Body of pancreas (tissue), 4 donors: ENCODE measurements around the gene SPOCK2. TPM values are rescaled to one million over a fixed set of nuclear protein-coding genes. Genes with fewer than 3 reads are reported as not detected.

ENCODE experiments used
- ATAC-seq: fragments of 150-250 bp; one replicate; pipeline ENCODE4 v1.9.1; 2016
- DNase-seq, 4 donors: peaks; one replicate each; pipeline ENCODE4 v3.0.0-alpha.2; 2019
- H3K27ac ChIP-seq, 4 donors: fragments of 200-600 bp; sonication (generic); 1 replicate in 3 of 4; 2 replicates in 1 of 4; pipeline versions ENCODE4 v1.5.1 to v1.6.1; 2016 to 2019; ENCODE audit warnings: mild to moderate bottlenecking in 1 of 4, mixed read lengths in 1 of 4, moderate library complexity in 1 of 4
- H3K27me3 ChIP-seq, 2 donors: fragments of 200-600 bp; sonication (generic); one replicate each; pipeline ENCODE4 v1.6.0; 2016; ENCODE audit warnings: mild to moderate bottlenecking in 1 of 2
- H3K36me3 ChIP-seq, 2 donors: fragments of 200-600 bp; sonication (generic); replicated peaks in 1 of 2; 2 replicates each; pipeline ENCODE4 v1.5.1; 2016; ENCODE audit warnings: low read depth in 2 of 2; ENCODE audit not compliant: insufficient read depth in 1 of 2
- H3K4me1 ChIP-seq: fragments of 200-600 bp; sonication (generic); one replicate; pipeline ENCODE4 v1.6.0; 2016
- H3K4me3 ChIP-seq, 2 donors: fragments of 200-600 bp; sonication (generic); 1 replicate in 1 of 2; 2 replicates in 1 of 2; pipeline ENCODE4 v1.5.1; 2016 to 2019
- H3K9me3 ChIP-seq, 3 donors: fragments of 200-600 bp; sonication (generic); 1 replicate in 2 of 3; 2 replicates in 1 of 3; pipeline ENCODE4 v1.5.1; 2016
- POLR2A ChIP-seq, 3 donors: fragments of 450-650 bp; IDR thresholded peaks; one replicate each; pipeline ENCODE4 v1.6.1; 2016; ENCODE audit warnings: antibody characterized with exemption in 3 of 3, mild to moderate bottlenecking in 2 of 3
- WGBS, 2 donors: methylation state at CpG; one replicate each; pipeline ENCODE4 v1.1.5; 2017; 5-methylcytosine and 5-hydroxymethylcytosine counted together
- intact Hi-C: fragments of 100-400 bp; cut with DNase I; formaldehyde crosslinking; loops from one replicate; pipeline ENCODE4 v1.15.1; 2023
- total RNA-seq, 2 donors: library from RNA; depleted of rRNA; stranded (reverse); fragments of >200 nt; gene quantifications; one replicate each; pipeline ENCODE4 v1.1.0, GENCODE V29; 2016
- TF ChIP-seq, protein P1 (sequence below), 7 experiments: fragments of 450-650 bp in 4 of 7; fragments of 200-600 bp in 3 of 7; sonication (generic) in 3 of 7; IDR thresholded peaks; one replicate each; pipeline ENCODE4 v1.5.1; 2016 to 2019; ENCODE audit warnings: antibody characterized with exemption in 7 of 7

SPOCK2 gene
- total RNA-seq, 2 donors from 2014 or later, result 2.0 to 7.3 TPM

DNA sequence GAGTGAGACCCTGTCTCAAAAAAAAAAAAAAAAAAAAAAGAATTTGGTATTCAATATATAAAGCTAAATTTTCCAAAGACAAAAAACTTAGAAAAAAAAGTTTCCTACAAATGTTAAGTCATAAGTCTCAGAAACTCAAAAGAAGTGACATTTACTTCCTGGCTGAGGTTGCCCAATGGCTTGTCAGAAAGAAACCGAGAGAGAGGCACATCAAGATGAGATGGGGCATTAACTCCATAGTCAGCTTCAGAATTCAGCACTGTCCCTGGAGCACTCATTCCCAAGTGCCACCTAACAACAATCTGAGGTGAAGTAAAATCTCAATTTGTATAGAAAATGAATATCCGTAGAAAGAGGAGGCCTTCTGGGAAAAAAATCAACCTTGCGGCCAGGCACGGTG is 6.8 kb upstream of the SPOCK2 start:
- Histone ChIP-seq H3K27ac (no peak overlapping the region), H3K9me3 (no peaks in the 10 kb centered on the region), H3K4me3 (no peak overlapping the region), H3K27me3 (no peaks in the 10 kb centered on the region), H3K4me1 (peaks cover 35% of the 10 kb centered on the region), H3K36me3 (no peaks in the 10 kb centered on the region)
- TF ChIP-seq, protein P1, sequence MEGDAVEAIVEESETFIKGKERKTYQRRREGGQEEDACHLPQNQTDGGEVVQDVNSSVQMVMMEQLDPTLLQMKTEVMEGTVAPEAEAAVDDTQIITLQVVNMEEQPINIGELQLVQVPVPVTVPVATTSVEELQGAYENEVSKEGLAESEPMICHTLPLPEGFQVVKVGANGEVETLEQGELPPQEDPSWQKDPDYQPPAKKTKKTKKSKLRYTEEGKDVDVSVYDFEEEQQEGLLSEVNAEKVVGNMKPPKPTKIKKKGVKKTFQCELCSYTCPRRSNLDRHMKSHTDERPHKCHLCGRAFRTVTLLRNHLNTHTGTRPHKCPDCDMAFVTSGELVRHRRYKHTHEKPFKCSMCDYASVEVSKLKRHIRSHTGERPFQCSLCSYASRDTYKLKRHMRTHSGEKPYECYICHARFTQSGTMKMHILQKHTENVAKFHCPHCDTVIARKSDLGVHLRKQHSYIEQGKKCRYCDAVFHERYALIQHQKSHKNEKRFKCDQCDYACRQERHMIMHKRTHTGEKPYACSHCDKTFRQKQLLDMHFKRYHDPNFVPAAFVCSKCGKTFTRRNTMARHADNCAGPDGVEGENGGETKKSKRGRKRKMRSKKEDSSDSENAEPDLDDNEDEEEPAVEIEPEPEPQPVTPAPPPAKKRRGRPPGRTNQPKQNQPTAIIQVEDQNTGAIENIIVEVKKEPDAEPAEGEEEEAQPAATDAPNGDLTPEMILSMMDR (IDR thresholded peaks at IDR 0.05), result no peak
- no peak for TF ChIP-seq POLR2A (IDR thresholded peaks at IDR 0.05)
- ATAC-seq (no peak), DNase-seq (no peak)
- 92 to 96% methylated on average over 4 of the region's 4 CpGs for WGBS, 2 donors
- intact Hi-C loops, result no loop called here

DNA sequence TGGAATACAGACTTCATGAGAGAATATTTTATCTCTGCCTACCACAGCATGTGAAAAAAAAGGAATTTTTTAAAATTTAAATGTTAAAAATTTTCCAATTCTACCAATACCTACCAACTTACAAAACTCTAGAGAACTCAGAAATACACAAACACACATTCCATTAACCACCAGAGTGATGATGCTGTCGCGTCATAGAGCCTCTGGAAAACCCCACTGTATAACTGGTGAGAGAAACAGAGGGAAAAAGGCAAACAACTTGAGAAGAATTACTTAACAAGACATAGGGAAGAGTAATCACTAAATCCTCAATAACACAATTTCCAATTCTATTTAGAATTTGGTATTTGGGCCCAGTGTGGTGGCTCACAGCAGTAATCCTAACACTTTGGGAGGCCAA is 6.2 kb upstream of the SPOCK2 start:
- Histone ChIP-seq H3K9me3 (no peaks in the 10 kb centered on the region), H3K36me3 (no peaks in the 10 kb centered on the region), H3K4me1 (peaks cover 35% of the 10 kb centered on the region), H3K27me3 (no peaks in the 10 kb centered on the region), H3K27ac (no peak overlapping the region), H3K4me3 (no peak overlapping the region)
- DNase-seq, result no peak
- no peak for TF ChIP-seq POLR2A (IDR thresholded peaks at IDR 0.05)
- TF ChIP-seq, protein P1 (IDR thresholded peaks at IDR 0.05), result no peak
- intact Hi-C loops, result no loop called here
- no peak for ATAC-seq
- whole genome bisulfite sequencing, 2 donors, result 99 to 100% methylated on average over 2 of the region's 2 CpGs

DNA sequence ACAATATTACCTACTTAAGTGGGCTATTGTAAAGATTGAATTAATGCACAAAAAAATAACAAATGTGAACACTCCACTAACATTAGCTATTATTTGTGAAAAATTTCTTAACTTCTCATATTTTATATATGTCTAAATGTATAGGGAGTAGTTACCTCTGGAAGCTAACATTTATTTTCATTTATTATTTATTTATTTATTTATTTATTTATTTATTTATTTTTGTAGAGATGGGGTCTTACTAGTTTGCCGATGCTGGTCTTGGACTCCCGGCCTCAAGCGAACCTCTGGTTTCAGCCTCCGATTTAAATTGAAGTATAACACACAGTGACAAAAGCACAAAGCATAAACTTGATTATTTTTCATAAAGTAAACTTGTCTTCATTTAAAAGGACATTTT is 5.1 kb upstream of the SPOCK2 start:
- peaks cover 27% of the 10 kb centered on the region for H3K4me1 ChIP-seq
- intact Hi-C loops, result no loop called here
- H3K4me3 ChIP-seq, result no peak overlapping the region
- H3K27ac ChIP-seq, result no peak overlapping the region
- no peaks in the 10 kb centered on the region for H3K36me3 ChIP-seq
- no peak for DNase-seq
- H3K9me3 ChIP-seq, result no peaks in the 10 kb centered on the region
- no peak for TF ChIP-seq POLR2A (IDR thresholded peaks at IDR 0.05)
- TF ChIP-seq, protein P1 (IDR thresholded peaks at IDR 0.05), result no peak
- 85 to 96% methylated on average over 4 of the region's 4 CpGs for WGBS, 2 donors
- peaks cover 0 to 6% of the 10 kb centered on the region in 2 donors for H3K27me3 ChIP-seq
- ATAC-seq, result no peak

DNA sequence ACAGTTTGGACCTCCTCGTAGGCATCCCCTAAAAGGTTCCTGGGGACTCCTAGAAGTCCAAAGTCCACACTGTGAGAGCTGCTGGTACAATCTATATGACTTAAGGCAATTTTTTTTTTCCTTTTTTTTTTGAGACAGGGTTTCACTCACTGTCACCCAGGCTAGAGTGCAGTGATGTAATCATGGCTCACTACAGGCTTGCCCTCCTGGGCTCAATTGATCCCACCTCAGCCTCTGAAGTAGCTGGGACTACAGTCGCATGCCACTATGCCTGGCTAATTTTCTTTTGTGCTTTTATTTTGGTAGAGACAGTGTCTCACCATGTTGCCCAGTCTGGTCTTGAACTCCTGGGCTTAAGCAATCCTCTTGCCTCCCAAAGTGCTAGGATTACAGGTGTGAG is 4.6 kb upstream of the SPOCK2 start:
- no peak overlapping the region for H3K4me3 ChIP-seq
- peaks cover 27% of the 10 kb centered on the region for H3K4me1 ChIP-seq
- no peak for TF ChIP-seq POLR2A (IDR thresholded peaks at IDR 0.05)
- TF ChIP-seq, protein P1 (IDR thresholded peaks at IDR 0.05), result no peak
- H3K9me3 ChIP-seq, result no peaks in the 10 kb centered on the region
- no peak overlapping the region for H3K27ac ChIP-seq
- intact Hi-C loops, result no loop called here
- no peaks in the 10 kb centered on the region for H3K36me3 ChIP-seq
- 91 to 92% methylated on average over 2 of the region's 2 CpGs for WGBS, 2 donors
- H3K27me3 ChIP-seq, result peaks cover 0 to 11% of the 10 kb centered on the region in 2 donors
- DNase-seq (no peak), ATAC-seq (no peak)

DNA sequence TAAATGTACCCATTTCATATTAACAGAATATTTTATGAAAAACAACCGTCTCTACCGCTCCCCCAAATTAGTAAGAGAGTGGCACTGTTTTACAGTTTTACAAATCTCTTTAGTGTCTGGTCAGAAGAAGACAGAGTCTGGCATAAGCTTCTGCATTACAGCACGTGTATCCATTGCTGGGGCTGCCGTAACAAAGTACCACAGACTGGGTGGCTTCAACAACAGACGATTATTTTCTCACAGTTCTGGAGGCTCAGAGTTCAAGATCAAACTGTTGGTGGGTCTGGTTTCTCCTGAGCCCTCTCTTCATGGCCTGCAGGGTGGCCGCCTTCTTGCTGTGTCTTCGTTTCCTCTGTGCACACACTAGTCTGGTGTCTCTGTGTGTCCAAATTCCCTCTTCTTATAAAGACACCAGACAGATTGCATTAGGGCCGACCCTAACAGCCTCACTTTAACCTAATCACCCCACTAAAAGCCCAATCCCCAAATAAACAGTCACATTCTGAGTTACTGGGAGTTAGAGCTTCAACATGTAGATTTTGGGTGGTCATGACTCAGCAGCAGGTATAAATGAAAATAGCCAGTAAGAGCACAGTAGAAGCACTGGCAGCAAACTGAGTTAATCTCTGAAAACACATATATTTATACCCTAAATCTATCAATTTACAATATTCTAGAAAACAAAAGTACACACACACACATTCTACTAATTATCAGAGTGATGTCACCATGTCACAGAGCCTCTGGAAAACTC is 4.0 kb upstream of the SPOCK2 start:
- intact Hi-C loops, result no loop called here

More for the DNA sequence above, 4.0 kb upstream of the SPOCK2 start:
- no peak for TF ChIP-seq POLR2A (IDR thresholded peaks at IDR 0.05)
- 88 to 94% methylated on average over 8 of the region's 8 CpGs for WGBS, 2 donors
- Histone ChIP-seq H3K36me3 (no peaks in the 10 kb centered on the region), H3K4me1 (peaks cover 27% of the 10 kb centered on the region), H3K4me3 (no peak overlapping the region), H3K27me3 (peaks cover 0 to 17% of the 10 kb centered on the region in 2 donors), H3K9me3 (no peaks in the 10 kb centered on the region), H3K27ac (no peak overlapping the region)
- ATAC-seq (no peak), DNase-seq (no peak)
